ENCODE data around the gene MMP8. TPM values are rescaled to one million over a fixed set of nuclear protein-coding genes. Genes with fewer than 3 reads are reported as not detected.
"Not testable (repeated sequence)": the region's sequence is repeated elsewhere in the genome, so short reads cannot be mapped to it uniquely, and the experiment has no call there.

MMP8 gene
- total RNA-seq, 2 experiments from 2014 or later, result not detected

- Histone ChIP-seq H3K27me3 (ENCODE audit: control insufficient read depth in 1 of 2, insufficient read depth in 2 of 2, low read length in 2 of 2) (peaks cover 0 to 11% of the 10 kb centered on the region in 2 experiments), H3K27ac (ENCODE audit: low read depth in 1 of 2, low read length in 2 of 2) (no peak overlapping the region), H3K4me3 (ENCODE audit: low read length) (no peak overlapping the region), H3K4me1 (ENCODE audit: insufficient read depth, low read length) (no peaks in the 10 kb centered on the region), H3K36me3 (ENCODE audit: insufficient read depth, low read length) (no peaks in the 10 kb centered on the region), H3K9me3 (ENCODE audit: control insufficient read depth in 1 of 2, insufficient read depth in 1 of 2, low read length in 2 of 2) (no peaks in the 10 kb centered on the region)
- TF ChIP-seq CTCF (IDR thresholded peaks at IDR 0.05), result no peak
- Mint-ChIP-seq H3K27ac (no peak overlapping the region), H3K36me3 (ENCODE audit: low read depth) (no peaks in the 10 kb centered on the region), H3K4me3 (no peak overlapping the region), H3K4me1 (ENCODE audit: low read depth) (no peaks in the 10 kb centered on the region), H3K9me3 (no peaks in the 10 kb centered on the region), H3K27me3 (peaks cover 11% of the 10 kb centered on the region)
- DNase-seq (peak in 4 of 14 experiments; percentile 1 to 48 (median 34)), ATAC-seq (ENCODE audit: poor library complexity) (no peak)
- ChIA-PET CTCF (no interaction called here), POLR2A (no interaction called here)
- intact Hi-C loops (cut with DNase I, micrococcal nuclease), result no loop called here
These were observed 8.6 kb upstream of the MMP8 start for GRCh38 chr11:102733232-102733875.

- H3K4me3 ChIP-seq (ENCODE audit: low read length); H3K27ac Mint-ChIP-seq; H3K27me3 Mint-ChIP-seq; H3K36me3 Mint-ChIP-seq (ENCODE audit: low read depth); H3K27me3 ChIP-seq (ENCODE audit: control insufficient read depth in 1 of 2, insufficient read depth in 2 of 2, low read length in 2 of 2); CTCF ChIA-PET; H3K36me3 ChIP-seq (ENCODE audit: insufficient read depth, low read length); H3K4me1 Mint-ChIP-seq (ENCODE audit: low read depth); ATAC-seq (ENCODE audit: poor library complexity); intact Hi-C loops (cut with DNase I, micrococcal nuclease); H3K4me3 Mint-ChIP-seq; H3K9me3 ChIP-seq (ENCODE audit: control insufficient read depth in 1 of 2, insufficient read depth in 1 of 2, low read length in 2 of 2); POLR2A ChIA-PET; H3K4me1 ChIP-seq (ENCODE audit: insufficient read depth, low read length); H3K9me3 Mint-ChIP-seq; H3K27ac ChIP-seq (ENCODE audit: low read depth in 1 of 2, low read length in 2 of 2); DNase-seq: not testable (repeated sequence)
These were observed 6.2 kb upstream of the MMP8 start for GRCh38 chr11:102730944-102731343.

GRCh38 chr11:102729849-102730815 is 5.4 kb upstream of the MMP8 start:
- Mint-ChIP-seq H3K9me3 (no peaks in the 10 kb centered on the region), H3K4me3 (no peak overlapping the region), H3K27ac (no peak overlapping the region), H3K27me3 (no peaks in the 10 kb centered on the region), H3K4me1 (ENCODE audit: low read depth) (no peaks in the 10 kb centered on the region), H3K36me3 (ENCODE audit: low read depth) (no peaks in the 10 kb centered on the region)
- ATAC-seq (ENCODE audit: poor library complexity), result no peak
- TF ChIP-seq CTCF (IDR thresholded peaks at IDR 0.05), result no peak
- Histone ChIP-seq H3K27me3 (ENCODE audit: control insufficient read depth in 1 of 2, insufficient read depth in 2 of 2, low read length in 2 of 2) (peaks cover 0 to 4% of the 10 kb centered on the region in 2 experiments), H3K9me3 (ENCODE audit: control insufficient read depth in 1 of 2, insufficient read depth in 1 of 2, low read length in 2 of 2) (no peaks in the 10 kb centered on the region), H3K4me1 (ENCODE audit: insufficient read depth, low read length) (no peaks in the 10 kb centered on the region), H3K4me3 (ENCODE audit: low read length) (no peak overlapping the region), H3K36me3 (ENCODE audit: insufficient read depth, low read length) (no peaks in the 10 kb centered on the region), H3K27ac (ENCODE audit: low read depth in 1 of 2, low read length in 2 of 2) (no peak overlapping the region)
- DNase-seq, result no peak
- ChIA-PET POLR2A (no interaction called here), CTCF (no interaction called here)
- intact Hi-C loops (cut with DNase I, micrococcal nuclease), result no loop called here
